Liver (tissue), 9 donors: ENCODE data around the gene BAIAP2. TPM values are rescaled to one million over a fixed set of nuclear protein-coding genes. Genes with fewer than 3 reads are reported as not detected.

ENCODE experiments used
- DNase-seq: peaks from one replicate; pipeline ENCODE4 v3.0.0-alpha.2; 2017; ENCODE audit warnings: low spot score
- H3K27ac ChIP-seq, 2 donors: one replicate each; pipeline ENCODE4 v1.7.0; 2013; ENCODE audit warnings: inconsistent platforms in 2 of 2, low read length in 2 of 2, control low read depth in 1 of 2, low read depth in 1 of 2, mild to moderate bottlenecking in 1 of 2
- H3K27me3 ChIP-seq, 4 donors: one replicate each; pipeline versions ENCODE4 v1.6.1 to v1.7.0; 2013; ENCODE audit warnings: low read length in 3 of 4, inconsistent platforms in 1 of 4, mild to moderate bottlenecking in 1 of 4, moderate library complexity in 1 of 4; ENCODE audit not compliant: control insufficient read depth in 4 of 4, insufficient read depth in 4 of 4
- H3K36me3 ChIP-seq, 4 donors: one replicate each; pipeline versions ENCODE4 v1.6.1 to v1.7.0; 2013; ENCODE audit warnings: low read length in 3 of 4, mild to moderate bottlenecking in 3 of 4, low read depth in 1 of 4, moderate library complexity in 1 of 4; ENCODE audit not compliant: control insufficient read depth in 4 of 4, insufficient read depth in 3 of 4
- H3K4me1 ChIP-seq, 4 donors: one replicate each; pipeline versions ENCODE4 v1.6.1 to v1.7.0; 2013; ENCODE audit warnings: low read length in 3 of 4, mild to moderate bottlenecking in 3 of 4, moderate library complexity in 1 of 4; ENCODE audit not compliant: control insufficient read depth in 4 of 4, insufficient read depth in 4 of 4
- H3K4me3 ChIP-seq, 3 donors: one replicate each; pipeline versions ENCODE4 v1.6.1 to v1.7.0; 2013; ENCODE audit warnings: low read length in 3 of 3, control low read depth in 1 of 3, low read depth in 1 of 3, mild to moderate bottlenecking in 1 of 3
- H3K9ac ChIP-seq, 2 donors: one replicate each; pipeline ENCODE4 v1.7.0; 2013; ENCODE audit warnings: low read length in 2 of 2, mild to moderate bottlenecking in 2 of 2, moderate library complexity in 2 of 2, control low read depth in 1 of 2, low read depth in 1 of 2
- H3K9me3 ChIP-seq, 4 donors: one replicate each; pipeline versions ENCODE4 v1.6.1 to v1.7.0; 2013; ENCODE audit warnings: low read length in 3 of 4; ENCODE audit not compliant: control insufficient read depth in 4 of 4
- ATF3 ChIP-seq: IDR thresholded peaks from 2 replicates; pipeline ENCODE4 v1.6.1; 2016; ENCODE audit warnings: antibody characterized with exemption
- CTCF ChIP-seq: fragments of 150-350 bp; IDR thresholded peaks from 2 replicates; pipeline ENCODE4 v1.5.1; 2017; ENCODE audit warnings: improper control_type of control experiment, low read depth, low read length; ENCODE audit not compliant: missing input control
- EGR1 ChIP-seq, 2 donors: IDR thresholded peaks; 2 replicates each; pipeline ENCODE4 v1.6.1; 2016 to 2018; ENCODE audit warnings: antibody characterized with exemption in 2 of 2, low read depth in 2 of 2
- FOXA1 ChIP-seq: IDR thresholded peaks from 2 replicates; pipeline ENCODE4 v1.6.1; 2016; ENCODE audit warnings: antibody characterized with exemption
- FOXA2 ChIP-seq: IDR thresholded peaks from 2 replicates; pipeline ENCODE4 v1.6.1; 2016; ENCODE audit warnings: antibody characterized with exemption
- GABPA ChIP-seq, 2 donors: IDR thresholded peaks in 1 of 2; conservative IDR thresholded peaks in 1 of 2; 2 replicates each; pipeline ENCODE4 v1.6.1; 2016; ENCODE audit warnings: antibody characterized with exemption in 2 of 2, mild to moderate bottlenecking in 1 of 2, moderate library complexity in 1 of 2
- HNF4A ChIP-seq, 2 donors: conservative IDR thresholded peaks; 2 replicates each; pipeline ENCODE4 v1.6.1; 2016; ENCODE audit warnings: antibody characterized with exemption in 2 of 2, mild to moderate bottlenecking in 2 of 2
- JUND ChIP-seq, 2 donors: IDR thresholded peaks; 2 replicates each; pipeline ENCODE4 v1.6.1; 2016; ENCODE audit warnings: antibody characterized with exemption in 2 of 2
- MAX ChIP-seq: IDR thresholded peaks from 2 replicates; pipeline ENCODE4 v1.6.1; 2016; ENCODE audit warnings: antibody characterized with exemption
- NR2F2 ChIP-seq: IDR thresholded peaks from 2 replicates; pipeline ENCODE4 v1.6.1; 2016; ENCODE audit warnings: antibody characterized with exemption
- RXRA ChIP-seq, 2 donors: IDR thresholded peaks; 2 replicates each; pipeline ENCODE4 v1.6.1; 2017 to 2018; ENCODE audit warnings: antibody characterized with exemption in 2 of 2, mild to moderate bottlenecking in 1 of 2
- SP1 ChIP-seq: IDR thresholded peaks from 2 replicates; pipeline ENCODE4 v1.6.1; 2018; ENCODE audit warnings: antibody characterized with exemption, mild to moderate bottlenecking
- TAF1 ChIP-seq: conservative IDR thresholded peaks from 2 replicates; pipeline ENCODE4 v1.6.1; 2016; ENCODE audit warnings: antibody characterized with exemption, mild to moderate bottlenecking
- YY1 ChIP-seq: IDR thresholded peaks from 2 replicates; pipeline ENCODE4 v1.6.1; 2016; ENCODE audit warnings: antibody characterized with exemption, mild to moderate bottlenecking
- ZBTB33 ChIP-seq: IDR thresholded peaks from 2 replicates; pipeline ENCODE4 v1.6.1; 2016; ENCODE audit warnings: antibody characterized with exemption
- WGBS: extraction: QIAGEN DNeasy Blood & Tissue Kit; methylation state at CpG from one replicate; pipeline ENCODE4 v1.1.7; 2013; 5-methylcytosine and 5-hydroxymethylcytosine counted together
- polyA plus RNA-seq, 2 donors: library from polyadenylated mRNA; stranded (reverse) in 1 of 2; unstranded in 1 of 2; fragments of 200-250 nt in 1 of 2; fragments of >200 nt in 1 of 2; fragmentation: Nextera tagmentation in 1 of 2; extraction: Ambion mirVana in 1 of 2; gene quantifications; one replicate each; pipeline versions ENCODE4 v1.2.1 to v1.2.3, GENCODE V29; 2013 to 2015
- total RNA-seq, 2 donors: library from RNA; depleted of rRNA; stranded (reverse); fragments of >200 nt; gene quantifications; one replicate each; pipeline ENCODE4 v1.2.3, GENCODE V29; 2014
- donor health status: healthy.
- donor health status: healthy.
- donor health status: healthy.
- donor health status: healthy.
- donor health status: healthy.

BAIAP2 gene
- total and polyA plus RNA-seq, 4 donors = 8.1 to 61.3 (median 44.9) TPM

- TF ChIP-seq FOXA1 (no peak), RXRA (IDR thresholded peaks at IDR 0.05) (no peak), EGR1 (IDR thresholded peaks at IDR 0.05; ENCODE audit: low read depth in 2 of 2) (no peak), NR2F2 (no peak)
Observed at GRCh38 chr17:81137248-81137647, 102.3 kb downstream of the BAIAP2 start (continued).

GRCh38 chr17:81138083-81138482 is 103.1 kb downstream of the BAIAP2 start:
- WGBS = 90% methylated on average over 15 of the region's 15 CpGs
- Histone ChIP-seq H3K4me3 (no peak overlapping the region), H3K9me3 (no peaks in the 10 kb centered on the region), H3K36me3 (no peaks in the 10 kb centered on the region), H3K27me3 (no peaks in the 10 kb centered on the region), H3K9ac (no peak overlapping the region), H3K27ac (no peak overlapping the region), H3K4me1 (peaks cover 0 to 4% (median 0%) of the 10 kb centered on the region in 4 donors)
- TF ChIP-seq GABPA (IDR thresholded peaks at IDR 0.05 in 1 of 2, conservative IDR thresholded peaks at IDR 0.05 in 1 of 2) = no peak
- TF ChIP-seq YY1 = no peak
- TF ChIP-seq RXRA (IDR thresholded peaks at IDR 0.05) = no peak
- TF ChIP-seq HNF4A (conservative IDR thresholded peaks at IDR 0.05) = no peak
- TF ChIP-seq SP1 = no peak
- TF ChIP-seq FOXA2 = no peak
- TF ChIP-seq MAX = no peak
- TF ChIP-seq NR2F2 = no peak
- TF ChIP-seq EGR1 (IDR thresholded peaks at IDR 0.05; ENCODE audit: low read depth in 2 of 2) = no peak
- TF ChIP-seq JUND (IDR thresholded peaks at IDR 0.05) = no peak
- no peak for TF ChIP-seq ZBTB33
- no peak for TF ChIP-seq CTCF
- no peak for TF ChIP-seq FOXA1
- TF ChIP-seq ATF3 = no peak
- no peak for DNase-seq

- Histone ChIP-seq H3K27me3 (no peaks in the 10 kb centered on the region), H3K9me3 (no peaks in the 10 kb centered on the region), H3K4me3 (no peak overlapping the region), H3K9ac (no peak overlapping the region), H3K27ac (no peak overlapping the region), H3K4me1 (no peaks in the 10 kb centered on the region), H3K36me3 (no peaks in the 10 kb centered on the region)
- no peak for DNase-seq
- WGBS = 93% methylated on average over 25 of the region's 25 CpGs
- TF ChIP-seq SP1 (no peak), MAX (no peak), TAF1 (no peak), EGR1 (IDR thresholded peaks at IDR 0.05; ENCODE audit: low read depth in 2 of 2) (no peak), FOXA1 (no peak), GABPA (IDR thresholded peaks at IDR 0.05 in 1 of 2, conservative IDR thresholded peaks at IDR 0.05 in 1 of 2) (no peak)
Observed at GRCh38 chr17:81138500-81138899, 103.5 kb downstream of the BAIAP2 start.
